HG02973 (cell line): Measurements from ENCODE around the gene ERCC4.

Experiments
- ATAC-seq: cut with Tn5 transposase; IDR thresholded peaks from one replicate; pipeline ENCODE4 v1.9.1; 2021; ENCODE audit warnings: moderate library complexity; ENCODE audit not compliant: unreplicated experiment

Gene ERCC4

DNA sequence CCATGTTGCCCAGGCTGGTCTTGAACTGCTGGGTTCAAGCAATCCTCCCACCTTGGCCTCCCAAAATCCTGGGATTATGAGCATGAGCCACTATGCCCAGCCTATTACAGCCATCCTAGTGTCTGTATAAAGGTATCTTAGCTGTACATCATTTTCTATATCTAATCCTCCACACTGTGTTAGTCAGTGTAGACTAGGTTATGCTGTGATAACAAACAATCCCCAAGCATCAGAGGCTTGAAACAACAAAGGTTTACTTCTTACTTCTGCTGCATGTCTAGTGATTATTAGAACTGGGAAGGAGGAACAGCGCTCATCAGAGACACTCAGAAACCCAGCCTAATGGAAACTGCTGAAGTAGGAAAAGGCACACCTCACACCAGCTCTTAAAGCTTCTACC is 68.1 kb downstream of the ERCC4 start:
- ATAC-seq, result no peak

DNA sequence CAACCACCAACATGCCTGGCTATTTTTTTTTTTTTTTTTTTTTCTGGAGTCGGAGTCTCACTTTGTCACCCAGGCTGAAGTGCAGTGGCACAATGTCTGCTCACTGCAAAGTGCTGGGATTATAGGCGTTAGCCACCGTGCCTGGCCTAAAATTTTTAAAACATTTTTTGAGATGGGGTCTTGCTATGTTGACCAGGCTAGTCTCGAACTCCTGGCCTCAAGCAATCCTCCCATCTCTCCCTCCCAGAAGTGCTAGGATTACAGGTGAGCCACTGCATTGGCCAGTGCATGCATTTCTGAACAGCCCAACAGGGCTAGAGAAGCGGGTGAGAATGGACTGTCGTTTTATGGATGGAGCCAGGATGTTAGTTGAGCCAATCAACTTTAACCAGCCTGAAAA is 72.4 kb downstream of the ERCC4 start:
- ATAC-seq, result no peak

DNA sequence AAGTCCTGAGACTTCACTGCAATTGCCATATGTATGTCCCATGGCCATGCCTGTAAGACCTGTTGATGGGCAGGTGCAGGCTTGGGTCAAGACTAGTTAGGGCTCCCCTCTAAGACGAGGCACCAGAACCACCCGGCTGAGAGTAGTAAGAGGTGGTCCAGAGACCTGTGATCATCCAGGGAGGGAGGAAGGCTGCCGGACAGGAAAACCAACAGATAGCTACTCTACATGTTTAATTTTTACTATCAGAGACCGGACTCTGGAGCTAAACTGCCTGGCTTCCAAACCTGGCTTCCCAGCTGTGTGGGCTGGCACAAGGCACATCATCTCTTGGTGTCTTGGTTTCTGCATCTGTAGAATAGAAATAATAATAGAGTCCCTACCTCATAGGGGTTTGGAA is 73.0 kb downstream of the ERCC4 start:
- no peak for ATAC-seq

DNA sequence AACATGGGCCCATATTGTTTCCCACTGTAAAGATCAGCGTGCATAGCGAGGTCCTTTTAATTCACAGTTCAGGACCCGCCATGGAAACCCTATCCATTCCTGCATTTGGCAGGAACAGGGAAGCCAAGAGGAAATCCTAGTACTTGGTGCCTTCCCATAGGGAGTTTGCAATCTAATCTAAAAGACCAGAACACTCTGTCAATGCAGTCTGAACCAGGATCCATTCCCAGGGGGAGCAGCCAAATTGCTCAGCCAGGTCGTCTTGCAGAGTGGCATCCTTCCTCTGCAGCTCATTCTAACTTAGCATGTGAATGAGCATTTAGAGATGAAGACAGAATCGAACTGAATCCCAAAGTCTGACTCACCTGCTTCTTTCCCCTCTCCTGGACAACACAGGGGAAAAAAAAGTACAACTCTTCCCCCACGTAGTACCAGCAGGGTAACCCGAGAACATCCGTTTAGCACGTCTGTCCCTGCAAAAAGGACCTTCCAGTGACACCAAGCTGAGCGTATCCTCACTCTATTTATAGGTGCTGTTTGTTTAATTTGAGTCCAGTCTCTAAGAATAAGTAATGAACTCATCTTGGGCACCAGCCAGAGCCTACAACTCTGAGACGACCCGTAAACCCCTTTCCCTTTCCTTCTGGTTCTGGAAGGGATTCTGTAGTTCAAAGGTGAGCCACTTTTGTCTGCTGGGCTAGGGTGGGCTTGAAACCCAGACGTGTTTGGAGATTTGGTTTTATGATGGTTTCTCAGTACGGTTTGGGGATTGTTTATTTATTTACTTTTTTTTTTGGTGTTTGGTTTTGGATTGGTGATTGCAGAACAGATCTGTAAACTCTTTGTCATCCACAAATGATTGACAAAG is 74.5 kb downstream of the ERCC4 start:
- no peak for ATAC-seq

DNA sequence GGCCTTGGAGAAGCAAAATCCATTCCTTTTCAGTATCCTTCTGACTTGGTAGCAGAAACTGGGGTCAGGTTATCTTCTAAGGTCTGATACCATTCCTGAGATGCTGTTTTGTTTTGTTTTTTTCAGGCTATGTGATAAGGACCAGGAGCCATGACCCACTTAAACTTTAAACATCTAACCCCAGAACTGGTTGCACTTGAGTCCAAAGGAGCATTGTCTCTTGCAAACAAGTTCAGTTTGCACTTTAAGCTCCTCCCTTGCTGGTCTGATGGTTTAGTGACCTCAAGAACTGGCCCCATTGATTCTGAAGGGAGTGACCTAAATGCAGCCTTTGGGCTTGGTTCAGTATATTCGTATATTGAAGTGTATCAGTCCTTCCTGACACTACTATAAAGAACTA is 75.2 kb downstream of the ERCC4 start:
- no peak for ATAC-seq

DNA sequence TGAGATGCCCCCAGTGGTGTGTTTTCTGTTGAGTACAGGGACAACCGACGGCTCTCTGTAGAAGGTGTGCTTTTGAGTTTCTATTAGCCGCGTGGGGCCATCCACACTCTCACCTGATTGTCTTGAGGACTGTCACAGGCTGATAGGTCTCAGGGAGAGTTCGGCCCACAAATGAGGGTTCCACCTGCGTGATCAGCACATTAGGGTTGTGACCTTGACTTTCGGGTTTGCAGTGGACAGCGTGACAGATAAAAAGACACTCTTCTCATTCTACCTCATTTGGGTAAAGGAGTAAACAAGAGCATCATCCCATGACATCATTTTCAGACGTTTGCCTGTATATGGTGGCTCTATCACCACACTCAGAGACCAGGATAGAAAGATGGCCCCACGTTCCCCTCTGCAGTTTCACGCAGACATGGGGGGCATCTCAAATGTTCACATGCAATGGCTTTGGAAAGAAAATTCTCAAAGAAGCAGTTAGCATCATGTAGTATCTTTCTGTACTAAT is 76.9 kb downstream of the ERCC4 start:
- no peak for ATAC-seq

DNA sequence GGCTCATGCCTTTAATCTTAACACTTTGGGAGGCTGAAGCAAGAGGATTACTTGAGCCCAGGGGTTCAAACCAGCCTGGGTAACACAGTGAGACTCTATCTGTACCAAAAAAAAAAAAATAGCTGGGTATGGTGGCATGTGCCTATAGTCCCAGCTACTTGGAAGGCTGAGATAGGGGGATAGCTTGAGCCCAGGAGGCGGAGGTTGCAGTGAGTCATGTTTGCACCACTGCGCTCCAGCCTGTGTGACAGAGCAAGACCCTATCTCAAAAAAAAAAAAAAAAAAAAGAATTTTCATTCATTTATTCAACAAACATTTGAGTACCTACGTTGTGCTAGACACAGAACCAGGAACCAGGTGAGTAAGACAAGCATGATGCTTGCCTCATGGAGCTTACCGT is 77.6 kb downstream of the ERCC4 start:
- ATAC-seq, result no peak

DNA sequence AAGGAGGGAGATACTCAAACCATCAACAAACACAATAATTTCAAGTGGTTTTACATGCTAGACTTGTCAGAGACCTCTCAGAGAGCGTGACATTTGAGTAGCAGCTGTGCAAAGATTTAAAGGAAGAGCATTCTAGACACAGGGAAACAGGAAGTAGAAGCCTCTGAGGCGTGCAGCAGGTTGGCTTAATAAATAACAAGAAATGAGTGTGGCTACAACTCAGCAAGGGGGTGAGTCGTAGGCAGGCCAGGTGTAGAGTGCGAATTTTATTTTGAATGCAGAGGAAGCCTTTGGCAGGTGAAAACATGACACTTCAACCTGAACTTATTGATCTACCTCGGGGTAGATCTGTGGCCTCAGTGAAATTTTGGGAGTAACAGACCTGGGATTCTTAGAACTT is 78.0 kb downstream of the ERCC4 start:
- ATAC-seq, result peak; percentile 83

DNA sequence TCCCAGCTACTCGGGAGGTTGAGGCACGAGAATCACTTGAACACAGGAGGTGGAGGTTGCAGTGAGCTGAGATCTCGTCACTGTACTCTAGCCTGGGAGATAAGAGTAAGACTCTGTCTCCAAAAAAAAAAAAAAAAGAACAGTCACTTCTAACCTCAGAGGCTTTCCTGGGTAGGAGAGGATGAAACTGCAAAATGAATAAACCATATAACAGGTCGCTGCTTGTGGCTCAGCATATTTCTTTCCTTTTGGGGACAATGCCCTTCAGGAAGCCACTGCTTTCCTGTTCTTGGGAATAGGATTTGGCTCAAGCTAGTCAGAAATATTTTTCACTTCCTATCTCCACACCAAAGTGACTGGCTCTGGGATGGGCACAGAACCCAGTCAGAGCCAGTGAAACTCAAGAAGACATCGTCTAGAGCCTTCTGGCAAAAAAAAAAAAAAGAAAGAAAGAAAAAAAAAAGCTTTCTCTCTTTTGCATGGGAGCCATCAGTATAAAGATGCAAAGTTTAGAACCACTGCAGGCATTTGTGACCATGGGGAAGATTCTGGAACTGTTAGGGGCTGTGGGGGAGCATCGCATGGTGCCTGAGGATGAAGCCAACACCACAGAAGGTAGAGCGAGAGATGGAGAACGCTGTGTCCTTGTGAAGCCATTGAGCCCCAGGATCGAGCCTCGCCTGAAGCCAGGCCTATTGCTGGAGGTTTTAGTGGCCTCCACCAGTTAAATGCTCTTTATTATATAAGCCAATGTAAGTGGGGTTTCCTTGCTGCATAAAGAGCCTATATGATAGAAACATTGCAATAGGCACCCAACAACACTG is 79.3 kb downstream of the ERCC4 start:
- ATAC-seq, result no peak

DNA sequence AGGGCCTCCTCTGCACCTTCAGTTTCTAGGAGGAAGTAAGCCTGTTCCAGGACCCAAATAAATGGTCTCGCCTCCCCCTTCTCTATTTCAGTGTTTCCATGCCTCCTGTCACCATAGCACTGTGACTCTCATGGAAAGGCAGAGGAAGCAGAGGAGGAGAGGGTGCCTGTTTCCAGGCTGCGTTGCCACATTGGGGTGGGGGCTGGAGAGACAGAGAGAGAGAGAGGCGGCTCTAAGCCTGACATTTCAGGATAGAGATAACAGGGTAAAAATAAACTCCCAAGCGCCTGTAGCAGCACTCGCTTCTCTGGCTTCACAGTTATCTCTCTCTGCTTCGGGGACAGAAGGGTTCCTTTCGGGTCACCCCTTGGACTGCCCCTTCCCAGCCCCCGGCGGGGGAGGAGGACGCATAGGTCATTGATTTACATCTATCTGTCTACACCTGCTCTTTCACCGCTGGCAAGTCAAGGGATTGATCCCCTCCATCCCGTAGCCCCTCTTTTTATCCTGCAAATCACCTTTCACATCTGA is 80.0 kb downstream of the ERCC4 start:
- ATAC-seq, result no peak

DNA sequence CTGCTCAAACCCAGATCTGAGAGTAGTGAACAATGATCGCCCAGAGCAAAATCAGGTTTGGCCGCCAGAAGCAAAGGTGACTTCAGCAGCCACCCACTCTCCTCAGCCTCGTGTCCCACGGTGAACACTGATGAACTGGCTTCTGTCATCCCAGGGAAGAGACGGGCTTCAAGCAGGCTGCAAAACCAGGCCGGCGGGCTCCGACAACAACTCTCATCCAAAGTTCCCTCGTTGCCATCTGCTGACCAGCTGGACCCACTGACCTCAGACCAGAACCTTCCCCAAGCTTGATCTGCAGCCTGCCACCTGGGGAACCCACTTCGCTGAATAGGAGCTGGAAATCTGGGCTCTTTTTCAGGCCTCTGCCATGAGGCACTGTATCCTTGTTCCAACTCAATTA is 81.6 kb downstream of the ERCC4 start:
- no peak for ATAC-seq
